Karpas-422 (cell line): ENCODE data around the gene LCN6. TPM values are rescaled to one million over a fixed set of nuclear protein-coding genes. Genes with fewer than 3 reads are reported as not detected.

Experiments
- DNase-seq: peaks from one replicate; pipeline ENCODE4 v3.0.0-alpha.2; 2015
- H2AFZ ChIP-seq: fragments of 200-600 bp; sonication (generic); 2 replicates; pipeline ENCODE4 v1.6.1; 2014; ENCODE audit warnings: antibody characterized with exemption, low read length, mixed read lengths
- H3K27ac ChIP-seq: fragments of 200-600 bp; sonication (generic); 2 replicates; pipeline ENCODE4 v1.5.1; 2014; ENCODE audit warnings: mild to moderate bottlenecking, low read length, moderate library complexity
- H3K27me3 ChIP-seq: fragments of 200-600 bp; sonication (generic); 2 replicates; pipeline ENCODE4 v1.6.1; 2014; ENCODE audit warnings: low read length, mixed read lengths
- H3K36me3 ChIP-seq: fragments of 200-600 bp; sonication (generic); 2 replicates; pipeline ENCODE4 v1.6.1; 2014; ENCODE audit warnings: low read length, mixed read lengths; ENCODE audit not compliant: insufficient read depth
- H3K4me1 ChIP-seq: fragments of 200-600 bp; sonication (generic); 2 replicates; pipeline ENCODE4 v1.6.1; 2014; ENCODE audit warnings: mild to moderate bottlenecking, low read length, mixed read lengths
- H3K4me2 ChIP-seq: fragments of 200-600 bp; sonication (generic); 2 replicates; pipeline ENCODE4 v1.6.1; 2014; ENCODE audit warnings: low read length, low read depth, mild to moderate bottlenecking; ENCODE audit not compliant: poor library complexity, severe bottlenecking
- H3K4me3 ChIP-seq: fragments of 200-600 bp; sonication (generic); 2 replicates; pipeline ENCODE4 v1.5.1; 2014; ENCODE audit warnings: mild to moderate bottlenecking, antibody characterized with exemption, low read length, mixed read lengths
- H3K79me2 ChIP-seq: fragments of 200-600 bp; sonication (generic); 2 replicates; pipeline ENCODE4 v1.6.1; 2014; ENCODE audit warnings: mild to moderate bottlenecking, low read length, mixed read lengths
- H3K9ac ChIP-seq: fragments of 200-600 bp; sonication (generic); 2 replicates; pipeline ENCODE4 v1.6.0; 2014; ENCODE audit warnings: low read length
- H3K9me2 ChIP-seq: fragments of 200-600 bp; sonication (generic), shearing (Covaris generic); replicated peaks from 2 replicates; pipeline ENCODE4 v1.6.0; 2014; ENCODE audit warnings: mild to moderate bottlenecking, low read length, moderate library complexity; ENCODE audit not compliant: insufficient read depth
- H3K9me3 ChIP-seq: fragments of 300-700, 200-600 bp; sonication (generic); 2 replicates; pipeline ENCODE4 v1.6.1; 2014; ENCODE audit warnings: low read length, mixed read lengths
- H4K20me1 ChIP-seq: fragments of 200-600 bp; sonication (generic); 2 replicates; pipeline ENCODE4 v1.6.1; 2014; ENCODE audit warnings: mild to moderate bottlenecking, antibody characterized with exemption, low read length, low read depth; ENCODE audit not compliant: insufficient read depth
- total RNA-seq: library from RNA; depleted of rRNA; stranded (reverse); fragments of >200 nt; shearing (Covaris generic); gene quantifications from 2 replicates; pipeline ENCODE4 v1.2.3, GENCODE V29; 2014; ENCODE audit warnings: low replicate concordance

The LCN6 gene
- total RNA-seq, 1 experiment from 2014 or later: not detected

DNA sequence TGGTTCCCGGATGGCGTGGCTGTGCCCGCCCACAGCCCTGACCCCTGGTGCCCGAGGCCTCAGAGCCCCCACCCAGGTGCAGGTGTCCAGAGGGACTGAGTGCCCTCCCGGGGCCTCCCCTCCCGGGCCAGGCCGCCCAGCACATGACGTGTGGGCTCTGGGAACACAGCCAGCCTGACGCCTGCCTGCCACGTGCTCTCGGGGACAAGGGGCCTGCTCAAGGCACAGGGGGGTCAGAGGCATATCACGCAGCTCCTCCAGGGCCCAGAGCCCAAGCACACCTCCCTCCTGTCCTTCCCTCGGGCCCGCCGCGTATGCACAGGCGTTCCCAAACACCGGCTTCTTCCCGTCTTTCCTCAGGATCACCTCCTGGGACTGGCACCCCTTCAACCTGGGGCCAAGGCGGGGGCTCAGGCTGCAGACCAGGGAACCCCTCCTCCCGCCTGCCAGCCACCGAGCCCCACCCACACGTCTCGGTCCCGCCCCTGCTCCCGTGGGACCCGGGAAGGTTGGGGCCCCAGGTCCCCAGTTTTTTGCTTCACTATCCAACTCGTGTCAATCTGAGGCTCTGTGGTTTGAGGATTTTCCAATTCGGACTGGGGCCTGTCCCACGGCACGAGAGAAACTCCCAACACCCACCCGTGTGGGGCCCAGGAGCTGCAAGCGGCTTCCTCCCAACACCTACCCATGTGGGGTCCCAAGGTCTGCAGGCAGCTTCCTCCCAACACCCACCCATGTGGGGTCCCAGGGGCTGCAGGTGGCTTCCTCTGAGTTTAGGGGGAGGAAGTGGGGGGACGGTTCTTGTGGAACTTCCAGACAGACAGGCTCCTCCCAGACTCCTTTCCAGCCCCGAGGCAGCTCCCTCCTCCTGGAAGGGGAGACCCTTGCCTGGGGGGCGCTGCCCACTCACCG is 7.1 kb downstream of the LCN6 start:
- H3K79me2 ChIP-seq: no peaks in the 10 kb centered on the region
- no peak for DNase-seq
- no peak overlapping the region for H3K4me2 ChIP-seq
- no peaks in the 10 kb centered on the region for H3K27me3 ChIP-seq
- H3K27ac ChIP-seq: no peak overlapping the region
- H4K20me1 ChIP-seq: no peaks in the 10 kb centered on the region
- H3K4me3 ChIP-seq: no peak overlapping the region
- H2AFZ ChIP-seq: no peak overlapping the region
- H3K4me1 ChIP-seq: peaks cover 10% of the 10 kb centered on the region
- H3K9me2 ChIP-seq: no peaks in the 10 kb centered on the region
- no peaks in the 10 kb centered on the region for H3K36me3 ChIP-seq
- H3K9me3 ChIP-seq: no peaks in the 10 kb centered on the region
- no peak overlapping the region for H3K9ac ChIP-seq

DNA sequence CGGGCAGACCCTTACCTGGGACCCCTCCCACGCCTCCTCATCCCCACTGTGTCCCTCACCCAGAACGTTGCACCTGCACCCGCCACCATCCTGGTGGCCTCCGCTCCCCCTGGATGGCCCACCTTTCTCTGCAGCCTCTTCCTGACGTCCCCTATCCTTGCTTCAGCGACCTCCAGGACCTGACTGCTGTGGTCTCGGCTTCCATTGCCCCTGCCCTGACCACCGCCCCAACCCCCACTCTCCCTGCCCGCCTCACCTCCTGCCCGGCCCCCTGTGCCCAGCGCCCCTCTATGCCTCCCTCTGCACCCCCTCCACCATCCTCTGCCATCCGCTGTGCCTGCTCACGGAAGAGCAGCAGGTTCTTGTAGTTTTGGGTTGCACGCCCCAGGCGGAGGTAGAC is 7.8 kb downstream of the LCN6 start:
- Histone ChIP-seq H4K20me1 (no peaks in the 10 kb centered on the region), H3K36me3 (no peaks in the 10 kb centered on the region), H3K4me1 (peaks cover 10% of the 10 kb centered on the region), H3K9me2 (no peaks in the 10 kb centered on the region), H3K79me2 (no peaks in the 10 kb centered on the region), H2AFZ (no peak overlapping the region), H3K27me3 (no peaks in the 10 kb centered on the region), H3K9me3 (no peaks in the 10 kb centered on the region), H3K27ac (no peak overlapping the region), H3K4me2 (no peak overlapping the region), H3K4me3 (no peak overlapping the region), H3K9ac (no peak overlapping the region)
- no peak for DNase-seq

- Histone ChIP-seq H3K36me3 (no peaks in the 10 kb centered on the region), H3K27ac (no peak overlapping the region), H3K9me3 (no peaks in the 10 kb centered on the region)
Measured at GRCh38 chr9:136740069-136740468, 8.3 kb downstream of the LCN6 start.

GRCh38 chr9:136739509-136739908 is 8.8 kb downstream of the LCN6 start:
- H3K79me2 ChIP-seq: no peaks in the 10 kb centered on the region
- no peak overlapping the region for H3K4me2 ChIP-seq
- H3K36me3 ChIP-seq: no peaks in the 10 kb centered on the region
- H3K9me2 ChIP-seq: no peaks in the 10 kb centered on the region
- peaks cover 10% of the 10 kb centered on the region for H3K4me1 ChIP-seq
- no peaks in the 10 kb centered on the region for H3K27me3 ChIP-seq
- H2AFZ ChIP-seq: no peak overlapping the region
- no peak for DNase-seq
- H3K27ac ChIP-seq: no peak overlapping the region
- H4K20me1 ChIP-seq: no peaks in the 10 kb centered on the region
- no peak overlapping the region for H3K9ac ChIP-seq
- H3K9me3 ChIP-seq: no peaks in the 10 kb centered on the region
- H3K4me3 ChIP-seq: no peak overlapping the region

More at GRCh38 chr9:136740069-136740468, 8.3 kb downstream of the LCN6 start:
- no peak overlapping the region for H3K4me3 ChIP-seq
- no peak for DNase-seq
- H4K20me1 ChIP-seq: no peaks in the 10 kb centered on the region
- H2AFZ ChIP-seq: no peak overlapping the region
- H3K27me3 ChIP-seq: no peaks in the 10 kb centered on the region
- no peak overlapping the region for H3K4me2 ChIP-seq
- H3K79me2 ChIP-seq: no peaks in the 10 kb centered on the region
- H3K9me2 ChIP-seq: no peaks in the 10 kb centered on the region
- H3K4me1 ChIP-seq: peaks cover 10% of the 10 kb centered on the region
- no peak overlapping the region for H3K9ac ChIP-seq

GRCh38 chr9:136738960-136739359 is 9.4 kb downstream of the LCN6 start:
- H3K9ac ChIP-seq: no peak overlapping the region
- H4K20me1 ChIP-seq: no peaks in the 10 kb centered on the region

DNA sequence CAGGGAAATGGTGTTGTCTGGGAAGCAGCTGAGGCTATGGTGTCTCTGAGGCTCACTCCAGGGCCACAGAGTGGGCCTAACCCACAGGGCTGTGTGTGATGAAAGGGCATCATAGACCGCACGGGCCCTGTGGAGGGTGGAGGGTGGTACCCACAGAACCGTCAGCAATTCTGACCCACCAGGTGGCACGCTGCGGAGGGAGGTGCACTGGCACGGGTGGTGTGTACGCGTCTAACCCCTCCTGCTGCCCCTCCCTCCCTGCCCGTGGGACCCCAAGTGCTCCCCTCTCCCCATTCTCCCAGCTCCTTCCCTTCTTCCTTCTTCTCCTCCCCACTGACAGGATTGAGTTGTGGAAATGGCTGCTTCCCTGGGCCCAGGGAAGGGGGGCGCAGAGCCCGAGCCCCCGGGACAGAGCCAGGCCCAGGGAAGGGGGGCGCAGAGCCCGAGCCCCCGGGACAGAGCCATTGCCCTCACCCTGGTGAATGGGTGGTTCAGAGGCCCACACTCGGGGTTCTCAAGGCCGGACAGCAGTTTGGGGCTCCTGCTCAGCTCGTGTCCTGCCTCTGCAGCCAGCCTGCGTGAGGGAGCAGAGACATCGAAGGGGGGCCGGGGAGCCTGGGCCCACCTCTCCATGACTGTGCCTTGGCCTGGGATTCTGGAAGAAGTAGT is 12.4 kb downstream of the LCN6 start:
- Histone ChIP-seq H3K36me3 (no peaks in the 10 kb centered on the region), H3K4me3 (no peak overlapping the region), H3K9ac (no peak overlapping the region), H3K27ac (no peak overlapping the region), H3K9me2 (no peaks in the 10 kb centered on the region), H3K4me2 (no peak overlapping the region), H2AFZ (no peak overlapping the region), H3K9me3 (no peaks in the 10 kb centered on the region), H3K27me3 (no peaks in the 10 kb centered on the region), H3K4me1 (no peaks in the 10 kb centered on the region), H4K20me1 (no peaks in the 10 kb centered on the region), H3K79me2 (no peaks in the 10 kb centered on the region)
- DNase-seq: no peak

More at GRCh38 chr9:136738960-136739359, 9.4 kb downstream of the LCN6 start:
- Histone ChIP-seq H2AFZ (no peak overlapping the region), H3K79me2 (no peaks in the 10 kb centered on the region), H3K4me2 (no peak overlapping the region), H3K9me3 (no peaks in the 10 kb centered on the region), H3K27me3 (no peaks in the 10 kb centered on the region), H3K27ac (no peak overlapping the region), H3K4me1 (peaks cover 10% of the 10 kb centered on the region), H3K36me3 (no peaks in the 10 kb centered on the region), H3K9me2 (no peaks in the 10 kb centered on the region), H3K4me3 (no peak overlapping the region)
- no peak for DNase-seq

DNA sequence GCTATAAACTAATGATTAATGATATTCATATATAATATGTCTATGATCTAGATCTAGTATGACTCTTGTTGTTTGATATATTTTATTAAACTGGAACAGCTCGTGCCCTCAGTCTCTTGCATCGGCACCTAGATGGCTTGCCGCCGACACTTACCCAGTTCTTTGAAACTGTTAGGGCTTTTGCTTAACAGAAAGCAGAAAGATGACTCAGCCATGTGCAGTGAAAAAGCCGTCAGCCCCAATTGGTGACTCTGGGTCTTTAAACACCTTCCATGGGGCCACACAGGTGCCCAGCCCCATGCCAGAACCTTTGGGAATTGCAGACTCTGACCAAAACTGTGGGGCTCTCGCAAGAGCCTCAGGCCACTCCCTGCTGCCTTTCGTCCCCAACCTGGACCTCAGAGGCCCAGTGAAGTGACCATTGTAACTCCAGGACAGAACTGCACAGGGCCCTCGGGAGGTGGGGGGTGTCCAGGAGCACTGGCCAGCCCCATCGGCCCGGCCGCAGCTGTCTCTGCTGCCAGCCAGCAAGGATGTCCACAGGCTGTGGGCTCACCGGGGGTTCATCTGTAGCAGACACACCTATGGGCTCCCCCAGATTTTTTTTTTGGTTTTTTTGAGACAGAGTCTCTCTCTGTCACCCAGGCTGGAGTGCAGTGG is 13.4 kb downstream of the LCN6 start:
- Histone ChIP-seq H3K79me2 (no peaks in the 10 kb centered on the region), H3K27me3 (no peaks in the 10 kb centered on the region), H3K36me3 (no peaks in the 10 kb centered on the region), H3K4me3 (no peak overlapping the region), H3K9me3 (no peaks in the 10 kb centered on the region), H3K4me1 (no peaks in the 10 kb centered on the region), H3K27ac (no peak overlapping the region), H4K20me1 (no peaks in the 10 kb centered on the region), H3K9me2 (no peaks in the 10 kb centered on the region), H2AFZ (no peak overlapping the region), H3K9ac (no peak overlapping the region), H3K4me2 (no peak overlapping the region)
- DNase-seq: no peak

- Histone ChIP-seq H3K4me2 (no peak overlapping the region), H3K79me2 (no peaks in the 10 kb centered on the region), H3K9ac (no peak overlapping the region), H3K36me3 (no peaks in the 10 kb centered on the region), H3K4me3 (no peak overlapping the region), H3K9me2 (no peaks in the 10 kb centered on the region), H3K27me3 (no peaks in the 10 kb centered on the region), H3K27ac (no peak overlapping the region), H3K4me1 (peaks cover 3% of the 10 kb centered on the region), H2AFZ (no peak overlapping the region), H4K20me1 (no peaks in the 10 kb centered on the region), H3K9me3 (no peaks in the 10 kb centered on the region)
- no peak for DNase-seq
Measured at GRCh38 chr9:136733611-136734010, 14.7 kb downstream of the LCN6 start.
